B cell (primary cell): Measurements from ENCODE around the gene GTF3C5.

Experiments used
- CTCF ChIP-seq: fragments of 200-600 bp; IDR thresholded peaks from one replicate; pipeline ENCODE4 v1.8.0; 2022; ENCODE audit warnings: antibody characterized with exemption, mild to moderate bottlenecking
- EZH2 ChIP-seq: IDR thresholded peaks from 2 replicates; pipeline ENCODE4 v1.6.1; 2012; ENCODE audit warnings: borderline replicate concordance, low read depth, mild to moderate bottlenecking, moderate library complexity, low read length; ENCODE audit not compliant: insufficient read depth, poor library complexity, severe bottlenecking

DNA sequence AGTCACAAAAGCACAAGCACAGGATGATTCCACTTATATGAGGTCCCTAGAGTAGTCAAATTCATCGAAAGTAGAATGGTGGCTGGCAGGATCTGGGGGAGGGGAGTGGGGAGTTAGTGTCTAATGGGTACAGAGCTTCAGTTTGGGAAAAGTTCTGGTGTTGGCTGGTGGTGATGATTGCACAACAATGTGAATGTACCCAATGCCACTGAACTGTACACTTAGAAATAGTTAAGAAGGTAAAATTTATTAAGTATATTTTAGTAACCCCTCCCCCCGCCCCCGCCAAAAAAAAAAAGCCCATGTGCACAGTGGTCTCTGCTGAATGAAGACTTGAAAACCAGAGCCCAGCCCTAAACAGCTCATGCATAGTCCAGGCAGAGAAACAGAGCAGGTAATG lies 24.8 kb upstream of the GTF3C5 start:
- TF ChIP-seq CTCF, result no peak
- TF ChIP-seq EZH2, result no peak
